CD4-positive, alpha-beta memory T cell (primary cell): Measurements from ENCODE around the gene CKLF. TPM values are rescaled to one million over a fixed set of nuclear protein-coding genes. Genes with fewer than 3 reads are reported as not detected.
A peak's percentile ranks its signal among the peaks of the same experiment; 100 is the strongest.

Experiments used
- CTCF ChIA-PET: fragments of 350-600 bp; sonication (Branson Sonifier 250); formaldehyde crosslinking; loops from one replicate; lab custom pipeline; 2021; ENCODE audit warnings: inconsistent platforms; ENCODE audit not compliant: partially characterized antibody; lab: Charles Lee
- POLR2A ChIA-PET: fragments of 350-600 bp; sonication (Branson Sonifier 250); formaldehyde crosslinking; loops from one replicate; lab custom pipeline; 2021; ENCODE audit not compliant: partially characterized antibody; lab: Charles Lee
- DNase-seq, 5 donors: peaks; one replicate each; pipeline versions ENCODE4 v3.0.0 to v3.0.0-alpha.2; 2020 to 2022; ENCODE audit warnings: mixed read lengths in 1 of 5
- H3K27ac ChIP-seq: one replicate; pipeline ENCODE4 v1.7.0; 2013; ENCODE audit warnings: low read depth, low read length
- H3K27me3 ChIP-seq: 2 replicates; pipeline ENCODE4 v1.7.0; 2013; ENCODE audit warnings: mild to moderate bottlenecking, low read length, moderate library complexity; ENCODE audit not compliant: insufficient read depth
- H3K36me3 ChIP-seq: 2 replicates; pipeline ENCODE4 v1.7.0; 2013; ENCODE audit warnings: mild to moderate bottlenecking, low read length, moderate library complexity; ENCODE audit not compliant: insufficient read depth
- H3K4me1 ChIP-seq: 2 replicates; pipeline ENCODE4 v1.7.0; 2013; ENCODE audit warnings: mild to moderate bottlenecking, low read length, moderate library complexity; ENCODE audit not compliant: insufficient read depth
- H3K4me3 ChIP-seq, 2 donors: one replicate each; pipeline ENCODE4 v1.7.0; 2013; ENCODE audit warnings: low read length in 2 of 2, mild to moderate bottlenecking in 1 of 2
- H3K9me3 ChIP-seq, 2 donors: one replicate each; pipeline ENCODE4 v1.7.0; 2013; ENCODE audit warnings: low read length in 2 of 2, control low read depth in 1 of 2; ENCODE audit not compliant: control insufficient read depth in 1 of 2
- H3K27ac Mint-ChIP-seq, 7 donors: one replicate each; pipeline ENCODE4 v1.8.0; 2020 to 2021; ENCODE audit warnings: mixed read lengths in 7 of 7, mild to moderate bottlenecking in 6 of 7, inconsistent platforms in 3 of 7, moderate library complexity in 3 of 7
- H3K27me3 Mint-ChIP-seq, 2 donors: one replicate each; pipeline ENCODE4 v1.8.0; 2020 to 2021; ENCODE audit warnings: mixed read lengths in 2 of 2
- H3K36me3 Mint-ChIP-seq, 2 donors: one replicate each; pipeline ENCODE4 v1.8.0; 2020 to 2021; ENCODE audit warnings: mixed read lengths in 2 of 2, inconsistent platforms in 1 of 2, mild to moderate bottlenecking in 1 of 2
- H3K4me1 Mint-ChIP-seq, 4 donors: one replicate each; pipeline ENCODE4 v1.8.0; 2020 to 2021; ENCODE audit warnings: mixed read lengths in 4 of 4, mild to moderate bottlenecking in 1 of 4
- H3K4me3 Mint-ChIP-seq, 8 donors: one replicate each; pipeline ENCODE4 v1.8.0; 2020 to 2021; ENCODE audit warnings: mixed read lengths in 8 of 8, mild to moderate bottlenecking in 7 of 8, moderate library complexity in 6 of 8, inconsistent platforms in 3 of 8
- H3K9me3 Mint-ChIP-seq, 8 donors: one replicate each; pipeline ENCODE4 v1.8.0; 2020 to 2021; ENCODE audit warnings: mixed read lengths in 8 of 8, mild to moderate bottlenecking in 5 of 8, inconsistent platforms in 3 of 8, moderate library complexity in 1 of 8
- intact Hi-C: fragments of 100-400 bp; cut with micrococcal nuclease; formaldehyde crosslinking; loops from one replicate; pipeline ENCODE4 v1.15.1; 2023
- polyA plus RNA-seq, 2 donors: library from polyadenylated mRNA; unstranded; fragments of 300-500 nt; fragmentation: Illumina TruSeq; gene quantifications; one replicate each; pipeline ENCODE4 v1.2.3, GENCODE V29; 2021
- total RNA-seq, 2 experiments: library from RNA; stranded (reverse); gene quantifications; one replicate each; pipeline ENCODE4 v1.2.3, GENCODE V29; 2021

Gene CKLF
- total and polyA plus RNA-seq, 4 experiments from 2014 or later, result 71.0 to 173 (median 115) TPM

GRCh38 chr16:66549284-66550131 is 2.9 kb upstream of the CKLF start, which contains the start of gene TK2:
Gene TK2 (minus strand): TSS chr16:66550122. CDS start chr16:66550061, 61 bp downstream.
- H3K27me3 ChIP-seq, result no peaks in the 10 kb centered on the region
- Mint-ChIP-seq H3K4me1 (peaks cover 45 to 68% (median 56%) of the 10 kb centered on the region in 4 donors), H3K27ac (peak within 1 kb of the TSS; percentile 88 to 97 (median 93)), H3K36me3 (peaks cover 0 to 18% of the 10 kb centered on the region in 2 donors), H3K9me3 (peaks cover 0 to 2% (median 0%) of the 10 kb centered on the region in 8 donors), H3K4me3 (peak within 1 kb of the TSS; percentile 78 to 98 (median 82)), H3K27me3 (no peaks in the 10 kb centered on the region)
- POLR2A ChIA-PET, result interaction anchor here (0.7 to 19.4 kb wide), 11 partner anchors 8 to 202 kb away, joined by 3 to 440 read pairs (median 6); partner anchors contain the start of genes CMTM3 and DYNC1LI2
- H3K27ac ChIP-seq, result peak within 1 kb of the TSS; percentile 77
- intact Hi-C loops, result loop anchor here (5.0 kb wide), 1 partner anchor 38 kb away; no protein-coding TSS in a partner anchor
- peaks cover 63% of the 10 kb centered on the region for H3K4me1 ChIP-seq
- DNase-seq, result peak; percentile 44 to 59 (median 52)
- H3K36me3 ChIP-seq, result no peaks in the 10 kb centered on the region
- CTCF ChIA-PET, result interaction anchor here (1.3 to 6.1 kb wide), 5 partner anchors 10 to 40 kb away, joined by 3 to 72 read pairs (median 36); no protein-coding TSS in a partner anchor
- H3K9me3 ChIP-seq, result no peaks in the 10 kb centered on the region
- peak within 1 kb of the TSS; percentile 63 to 70 for H3K4me3 ChIP-seq

DNA sequence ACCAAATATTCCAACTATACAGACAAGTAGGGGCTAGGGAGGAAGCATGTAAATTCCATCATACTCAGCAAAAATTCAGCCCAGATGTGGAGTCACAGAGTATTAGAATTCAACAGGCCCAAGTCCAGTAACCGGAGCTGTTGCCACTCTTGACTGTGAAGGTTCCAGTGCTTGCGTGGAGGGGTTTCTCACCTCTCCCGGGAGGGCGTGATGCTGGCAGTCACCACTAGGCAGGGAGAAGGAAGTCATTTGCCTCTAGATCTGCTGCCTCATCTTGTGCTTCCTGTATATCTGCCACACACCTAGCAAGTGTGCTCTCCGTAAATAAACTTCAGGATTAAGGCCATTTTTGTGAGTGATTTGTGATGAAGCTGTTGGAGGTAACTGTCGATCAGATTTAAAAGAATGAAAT is 1.0 kb upstream of the CKLF start:
- peak overlapping the region; percentile 19 to 76 for H3K4me3 ChIP-seq

DNA sequence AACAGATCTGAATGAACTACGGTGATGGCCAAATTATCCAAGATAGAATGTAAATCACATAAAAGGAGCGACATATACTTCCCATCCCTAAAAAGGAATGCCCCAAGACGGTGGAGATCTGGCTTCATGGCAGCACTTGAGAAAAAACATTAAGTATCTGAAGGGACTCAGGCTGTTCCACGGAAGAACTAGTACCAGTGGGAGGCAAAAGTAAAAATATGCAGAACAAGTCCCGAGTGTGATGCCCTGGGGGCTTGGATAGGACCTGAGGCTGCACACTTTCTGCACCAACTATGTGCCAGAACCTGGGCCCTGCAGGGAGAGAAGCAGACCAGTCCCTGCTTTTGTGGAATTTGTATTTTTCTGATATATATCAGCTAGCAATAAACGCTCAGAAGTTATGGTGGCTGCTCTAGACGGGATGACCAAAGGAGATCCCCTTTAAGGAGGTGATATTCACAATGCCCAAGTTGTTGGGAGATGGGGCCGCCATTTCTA is 539 bp upstream of the CKLF start:
- peak overlapping the region; percentile 94 to 99 (median 97) for H3K4me3 Mint-ChIP-seq
- peaks cover 7 to 32% of the 10 kb centered on the region in 2 donors for H3K36me3 Mint-ChIP-seq
- Histone ChIP-seq H3K4me1 (peaks cover 87% of the 10 kb centered on the region), H3K27ac (peak overlapping the region; percentile 72), H3K36me3 (no peaks in the 10 kb centered on the region), H3K27me3 (no peaks in the 10 kb centered on the region), H3K4me3 (peak overlapping the region; percentile 19 to 76), H3K9me3 (no peaks in the 10 kb centered on the region)
- H3K4me1 Mint-ChIP-seq, result peaks cover 63 to 91% (median 75%) of the 10 kb centered on the region in 4 donors
- peaks cover 0 to 2% (median 0%) of the 10 kb centered on the region in 8 donors for H3K9me3 Mint-ChIP-seq
- intact Hi-C loops, result loop anchor here (1.0 to 5.0 kb wide), 9 partner anchors 8 to 321 kb away; partner anchors contain the start of gene CMTM3
- peak in 1 of 5 donors; percentile 25 for DNase-seq
- H3K27me3 Mint-ChIP-seq, result no peaks in the 10 kb centered on the region
- POLR2A ChIA-PET, result interaction anchor here (0.8 to 19.4 kb wide), 30 partner anchors 8 to 321 kb away, joined by 3 to 440 read pairs (median 8); partner anchors contain the start of genes CMTM2, CMTM3, DYNC1LI2 and NAE1
- CTCF ChIA-PET, result interaction anchor here (1.1 to 6.1 kb wide), 19 partner anchors 10 to 279 kb away, joined by 3 to 72 read pairs (median 9); partner anchors contain the start of gene NAE1
- H3K27ac Mint-ChIP-seq, result peak overlapping the region; percentile 94 to 98 (median 96)

More for the DNA sequence above, 1.0 kb upstream of the CKLF start:
- Mint-ChIP-seq H3K4me1 (peaks cover 62 to 87% (median 74%) of the 10 kb centered on the region in 4 donors), H3K36me3 (peaks cover 7 to 32% of the 10 kb centered on the region in 2 donors), H3K27ac (peak overlapping the region; percentile 94 to 98 (median 96)), H3K27me3 (no peaks in the 10 kb centered on the region), H3K4me3 (peak overlapping the region; percentile 94 to 99 (median 97)), H3K9me3 (peaks cover 0 to 2% (median 0%) of the 10 kb centered on the region in 8 donors)
- CTCF ChIA-PET, result interaction anchor here (1.1 to 6.1 kb wide), 18 partner anchors 10 to 279 kb away, joined by 3 to 72 read pairs (median 9); partner anchors contain the start of gene NAE1
- no peaks in the 10 kb centered on the region for H3K9me3 ChIP-seq
- peaks cover 82% of the 10 kb centered on the region for H3K4me1 ChIP-seq
- intact Hi-C loops, result loop anchor here (5.0 kb wide), 1 partner anchor 36 kb away; no protein-coding TSS in a partner anchor
- no peaks in the 10 kb centered on the region for H3K27me3 ChIP-seq
- no peaks in the 10 kb centered on the region for H3K36me3 ChIP-seq
- H3K27ac ChIP-seq, result peak overlapping the region; percentile 72
- POLR2A ChIA-PET, result interaction anchor here (0.5 to 19.4 kb wide), 22 partner anchors 8 to 322 kb away, joined by 3 to 440 read pairs (median 11); partner anchors contain the start of genes CMTM2, CMTM3, DYNC1LI2 and NAE1
- peak; percentile 55 to 80 (median 61) for DNase-seq

GRCh38 chr16:66553223-66553622 is 847 bp downstream of the CKLF start:
- Mint-ChIP-seq H3K9me3 (peaks cover 0 to 2% (median 0%) of the 10 kb centered on the region in 8 donors), H3K4me3 (peak overlapping the region; percentile 94 to 99 (median 97)), H3K36me3 (peaks cover 10 to 41% of the 10 kb centered on the region in 2 donors), H3K27me3 (no peaks in the 10 kb centered on the region), H3K4me1 (peaks cover 62 to 88% (median 73%) of the 10 kb centered on the region in 4 donors), H3K27ac (peak overlapping the region; percentile 94 to 98 (median 96))
- Histone ChIP-seq H3K9me3 (no peaks in the 10 kb centered on the region), H3K27ac (peak overlapping the region; percentile 72), H3K4me3 (peak overlapping the region; percentile 19 to 76), H3K27me3 (no peaks in the 10 kb centered on the region), H3K4me1 (peaks cover 89% of the 10 kb centered on the region), H3K36me3 (peaks cover 4% of the 10 kb centered on the region)
- intact Hi-C loops, result loop anchor here (2.0 to 5.0 kb wide), 6 partner anchors 14 to 320 kb away; partner anchors contain the start of gene CMTM3
- ChIA-PET CTCF (interaction anchor here (1.0 to 6.1 kb wide), 11 partner anchors 10 to 147 kb away, joined by 3 to 72 read pairs (median 10); no protein-coding TSS in a partner anchor), POLR2A (interaction anchor here (1.0 to 19.4 kb wide), 19 partner anchors 10 to 315 kb away, joined by 3 to 440 read pairs (median 10); partner anchors contain the start of genes CMTM2, CMTM3 and DYNC1LI2)
- DNase-seq, result peak in 2 of 5 donors; percentile 9 to 40

GRCh38 chr16:66554021-66554420 is 1.6 kb downstream of the CKLF start:
- Histone ChIP-seq H3K27me3 (no peaks in the 10 kb centered on the region), H3K36me3 (peaks cover 12% of the 10 kb centered on the region), H3K27ac (peak overlapping the region; percentile 72), H3K4me3 (peak overlapping the region; percentile 19 to 76), H3K9me3 (no peaks in the 10 kb centered on the region), H3K4me1 (peaks cover 89% of the 10 kb centered on the region)
- H3K27ac Mint-ChIP-seq, result peak overlapping the region; percentile 94 to 98 (median 96)
- H3K27me3 Mint-ChIP-seq, result no peaks in the 10 kb centered on the region
- peak overlapping the region; percentile 94 to 99 (median 97) for H3K4me3 Mint-ChIP-seq
- H3K4me1 Mint-ChIP-seq, result peaks cover 61 to 88% (median 72%) of the 10 kb centered on the region in 4 donors
- peaks cover 10 to 48% of the 10 kb centered on the region in 2 donors for H3K36me3 Mint-ChIP-seq
- H3K9me3 Mint-ChIP-seq, result peaks cover 0 to 2% (median 0%) of the 10 kb centered on the region in 8 donors
- intact Hi-C loops, result loop anchor here (5.0 kb wide), 1 partner anchor 33 kb away; no protein-coding TSS in a partner anchor
- CTCF ChIA-PET, result interaction anchor here (1.0 to 6.1 kb wide), 7 partner anchors 9 to 50 kb away, joined by 3 to 72 read pairs (median 8); no protein-coding TSS in a partner anchor
- DNase-seq, result no peak
- POLR2A ChIA-PET, result interaction anchor here (1.0 to 19.4 kb wide), 7 partner anchors 9 to 146 kb away, joined by 3 to 440 read pairs (median 15); partner anchors contain the start of gene CMTM3

GRCh38 chr16:66554495-66554894 is 2.1 kb downstream of the CKLF start:
- Mint-ChIP-seq H3K36me3 (peaks cover 10 to 53% of the 10 kb centered on the region in 2 donors), H3K4me3 (peak overlapping the region; percentile 94 to 99 (median 97)), H3K4me1 (peaks cover 64 to 89% (median 74%) of the 10 kb centered on the region in 4 donors), H3K9me3 (peaks cover 0 to 2% (median 0%) of the 10 kb centered on the region in 8 donors), H3K27ac (peak overlapping the region; percentile 94 to 98 (median 96)), H3K27me3 (no peaks in the 10 kb centered on the region)
- H3K4me3 ChIP-seq, result peak overlapping the region in 1 of 2 donors; percentile 76
- ChIA-PET POLR2A (interaction anchor here (1.0 to 19.4 kb wide), 6 partner anchors 9 to 49 kb away, joined by 3 to 440 read pairs (median 40); partner anchors contain the start of gene CMTM3), CTCF (interaction anchor here (2.3 to 6.1 kb wide), 4 partner anchors 9 to 43 kb away, joined by 8 to 72 read pairs (median 47); no protein-coding TSS in a partner anchor)
- no peak for DNase-seq
- H3K27ac ChIP-seq, result peak overlapping the region; percentile 72
- intact Hi-C loops, result loop anchor here (5.0 kb wide), 1 partner anchor 33 kb away; no protein-coding TSS in a partner anchor
- peaks cover 16% of the 10 kb centered on the region for H3K36me3 ChIP-seq
- peaks cover 89% of the 10 kb centered on the region for H3K4me1 ChIP-seq
- H3K9me3 ChIP-seq, result no peaks in the 10 kb centered on the region
- H3K27me3 ChIP-seq, result no peaks in the 10 kb centered on the region
